Measurements from ENCODE around the gene EIF2AK2.

The EIF2AK2 gene

GRCh38 chr2:37100054-37100453, 56.7 kb downstream of the EIF2AK2 start:
- no peak for DNase-seq (ENCODE audit: low read depth)

GRCh38 chr2:37098416-37099118, 58.2 kb downstream of the EIF2AK2 start:
- no peak for DNase-seq (ENCODE audit: low read depth)

GRCh38 chr2:37096568-37096967, 60.2 kb downstream of the EIF2AK2 start:
- no peak for DNase-seq (ENCODE audit: low read depth)

- DNase-seq (ENCODE audit: low read depth): no peak
Observed at GRCh38 chr2:37091873-37092272, 64.9 kb downstream of the EIF2AK2 start.

GRCh38 chr2:37090019-37090477, 66.7 kb downstream of the EIF2AK2 start:
- no peak for DNase-seq (ENCODE audit: low read depth)

GRCh38 chr2:37085731-37086147, 71.0 kb downstream of the EIF2AK2 start:
- peak; percentile 65 for DNase-seq (ENCODE audit: low read depth)

GRCh38 chr2:37084797-37085196, 72.0 kb downstream of the EIF2AK2 start:
- no peak for DNase-seq (ENCODE audit: low read depth)

GRCh38 chr2:37083873-37084794, 72.6 kb downstream of the EIF2AK2 start, which contains the start of the genes GPATCH11 and HEATR5B:
TSS of gene GPATCH11 (plus strand) at chr2:37084518. CDS start at chr2:37088382, 3,864 bp downstream.
TSS of gene HEATR5B (minus strand) at chr2:37084372. CDS start at chr2:37083414, 958 bp downstream.
- DNase-seq (ENCODE audit: low read depth): peak; percentile 70

GRCh38 chr2:37080689-37081088, 76.1 kb downstream of the EIF2AK2 start:
- DNase-seq (ENCODE audit: low read depth): no peak

- DNase-seq (ENCODE audit: low read depth): no peak
Observed at GRCh38 chr2:37080266-37080665, 76.5 kb downstream of the EIF2AK2 start.

- DNase-seq (ENCODE audit: low read depth): no peak
Observed at GRCh38 chr2:37070931-37071330, 85.8 kb downstream of the EIF2AK2 start.

GRCh38 chr2:37068686-37069085, 88.1 kb downstream of the EIF2AK2 start:
- no peak for DNase-seq (ENCODE audit: low read depth)

GRCh38 chr2:37061776-37062175, 95.0 kb downstream of the EIF2AK2 start:
- no peak for DNase-seq (ENCODE audit: low read depth)

- no peak for DNase-seq (ENCODE audit: low read depth)
Observed at GRCh38 chr2:37061013-37061711, 95.6 kb downstream of the EIF2AK2 start.

- DNase-seq (ENCODE audit: low read depth): no peak
Observed at GRCh38 chr2:37060446-37060845, 96.3 kb downstream of the EIF2AK2 start.

GRCh38 chr2:37059841-37060240, 96.9 kb downstream of the EIF2AK2 start:
- DNase-seq (ENCODE audit: low read depth): no peak

- no peak for DNase-seq (ENCODE audit: low read depth)
Observed at GRCh38 chr2:37052600-37053332, 104.0 kb downstream of the EIF2AK2 start.

All from non-pigmented ciliary epithelial cell (primary cell).